Osteoblast (primary cell): Measurements from ENCODE around the gene MIPOL1. TPM values are rescaled to one million over a fixed set of nuclear protein-coding genes. Genes with fewer than 3 reads are reported as not detected.

ENCODE experiments used
- DNase-seq: peaks from one replicate; pipeline ENCODE4 v3.0.0; 2011; ENCODE audit warnings: low spot score, mixed read lengths; ENCODE audit not compliant: insufficient read length; ENCODE audit errors: missing footprints
- H2AFZ ChIP-seq: 2 replicates; pipeline ENCODE4 v1.6.0; 2011; ENCODE audit warnings: mild to moderate bottlenecking, low read length
- H3K27ac ChIP-seq: 2 replicates; pipeline ENCODE4 v1.5.1; 2011; ENCODE audit warnings: mild to moderate bottlenecking, low read depth, low read length, moderate library complexity
- H3K27me3 ChIP-seq: 2 replicates; pipeline ENCODE4 v1.6.0; 2012; ENCODE audit warnings: mild to moderate bottlenecking, control low read depth, inconsistent platforms, low read length, moderate library complexity; ENCODE audit not compliant: insufficient read depth
- H3K36me3 ChIP-seq: 2 replicates; pipeline ENCODE4 v1.5.1; 2011; ENCODE audit warnings: mild to moderate bottlenecking, low read length, control low read depth, moderate library complexity; ENCODE audit not compliant: insufficient read depth
- H3K4me1 ChIP-seq: 2 replicates; pipeline ENCODE4 v1.5.1; 2011; ENCODE audit warnings: mild to moderate bottlenecking, low read length, control low read depth, moderate library complexity; ENCODE audit not compliant: insufficient read depth
- H3K4me2 ChIP-seq: 2 replicates; pipeline ENCODE4 v1.6.0; 2011; ENCODE audit warnings: mild to moderate bottlenecking, low read length; ENCODE audit not compliant: insufficient read depth
- H3K4me3 ChIP-seq: fragments of 200-600 bp; sonication (generic); 3 replicates; pipeline ENCODE4 v1.5.1; 2012; ENCODE audit warnings: mild to moderate bottlenecking, low read length, inconsistent platforms; ENCODE audit not compliant: insufficient read depth
- H3K79me2 ChIP-seq: 2 replicates; pipeline ENCODE4 v1.6.0; 2012; ENCODE audit warnings: mild to moderate bottlenecking, low read length, control low read depth, inconsistent platforms; ENCODE audit not compliant: insufficient read depth
- H3K9me3 ChIP-seq: 2 replicates; pipeline ENCODE4 v1.5.1; 2011; ENCODE audit warnings: low read depth, low read length, control low read depth
- H4K20me1 ChIP-seq: 2 replicates; pipeline ENCODE4 v1.6.0; 2012; ENCODE audit warnings: mild to moderate bottlenecking, low read length, control low read depth; ENCODE audit not compliant: insufficient read depth
- CTCF ChIP-seq: IDR thresholded peaks from 2 replicates; pipeline ENCODE4 v1.5.1; 2011; ENCODE audit warnings: mild to moderate bottlenecking, low read depth, low read length, moderate library complexity; ENCODE audit errors: extremely low read depth
- total RNA-seq: library from RNA; depleted of rRNA; stranded (reverse); fragments of >200 nt; gene quantifications from 2 replicates; pipeline ENCODE4 v1.2.3, GENCODE V29; 2012

Gene MIPOL1
- total RNA-seq, 1 donor, result 9.0 TPM

GRCh38 chr14:37436519-37436918 lies 238.8 kb downstream of the MIPOL1 start:
- Histone ChIP-seq H3K36me3 (no peaks in the 10 kb centered on the region), H4K20me1 (no peaks in the 10 kb centered on the region), H3K27me3 (no peaks in the 10 kb centered on the region), H3K27ac (no peak overlapping the region), H3K4me1 (no peaks in the 10 kb centered on the region), H2AFZ (no peak overlapping the region), H3K9me3 (no peaks in the 10 kb centered on the region), H3K4me3 (no peak overlapping the region), H3K4me2 (no peak overlapping the region), H3K79me2 (no peaks in the 10 kb centered on the region)
- DNase-seq, result no peak
- no peak for TF ChIP-seq CTCF

- Histone ChIP-seq H3K4me1 (no peaks in the 10 kb centered on the region), H3K36me3 (no peaks in the 10 kb centered on the region), H3K4me2 (no peak overlapping the region), H3K9me3 (no peaks in the 10 kb centered on the region), H3K4me3 (no peak overlapping the region), H4K20me1 (no peaks in the 10 kb centered on the region), H3K27ac (no peak overlapping the region), H3K79me2 (no peaks in the 10 kb centered on the region), H3K27me3 (no peaks in the 10 kb centered on the region), H2AFZ (no peak overlapping the region)
- no peak for TF ChIP-seq CTCF
- no peak for DNase-seq
Observed at GRCh38 chr14:37437490-37437889, 239.8 kb downstream of the MIPOL1 start.

GRCh38 chr14:37438444-37438843 lies 240.7 kb downstream of the MIPOL1 start:
- Histone ChIP-seq H2AFZ (no peak overlapping the region), H3K9me3 (no peaks in the 10 kb centered on the region), H3K27me3 (no peaks in the 10 kb centered on the region), H3K4me1 (no peaks in the 10 kb centered on the region), H3K4me2 (no peak overlapping the region), H3K79me2 (no peaks in the 10 kb centered on the region), H3K36me3 (no peaks in the 10 kb centered on the region), H3K27ac (no peak overlapping the region), H3K4me3 (no peak overlapping the region), H4K20me1 (no peaks in the 10 kb centered on the region)
- no peak for DNase-seq
- TF ChIP-seq CTCF, result no peak

- Histone ChIP-seq H3K4me3 (no peak overlapping the region), H3K9me3 (no peaks in the 10 kb centered on the region), H3K27ac (no peak overlapping the region), H3K79me2 (no peaks in the 10 kb centered on the region), H2AFZ (no peak overlapping the region), H3K4me2 (no peak overlapping the region), H4K20me1 (no peaks in the 10 kb centered on the region), H3K4me1 (no peaks in the 10 kb centered on the region), H3K27me3 (no peaks in the 10 kb centered on the region), H3K36me3 (no peaks in the 10 kb centered on the region)
- DNase-seq, result no peak
- no peak for TF ChIP-seq CTCF
Observed at GRCh38 chr14:37443461-37443860, 245.7 kb downstream of the MIPOL1 start.
